Activated CD8-positive, alpha-beta memory T cell treated with anti-CD3 and anti-CD28 coated beads for 1 hour (primary cell): Measurements from ENCODE around the gene CD300E.

ENCODE experiments used
- DNase-seq, 2 donors: peaks; one replicate each; pipeline ENCODE4 v3.0.0-alpha.2; 2020; ENCODE audit warnings: low read depth in 1 of 2; ENCODE audit errors: extremely low read depth in 1 of 2

The CD300E gene

GRCh38 chr17:74569020-74570003 lies 54.2 kb downstream of the CD300E start:
- no peak for DNase-seq

GRCh38 chr17:74568106-74568873 lies 55.2 kb downstream of the CD300E start:
- DNase-seq: no peak

DNA sequence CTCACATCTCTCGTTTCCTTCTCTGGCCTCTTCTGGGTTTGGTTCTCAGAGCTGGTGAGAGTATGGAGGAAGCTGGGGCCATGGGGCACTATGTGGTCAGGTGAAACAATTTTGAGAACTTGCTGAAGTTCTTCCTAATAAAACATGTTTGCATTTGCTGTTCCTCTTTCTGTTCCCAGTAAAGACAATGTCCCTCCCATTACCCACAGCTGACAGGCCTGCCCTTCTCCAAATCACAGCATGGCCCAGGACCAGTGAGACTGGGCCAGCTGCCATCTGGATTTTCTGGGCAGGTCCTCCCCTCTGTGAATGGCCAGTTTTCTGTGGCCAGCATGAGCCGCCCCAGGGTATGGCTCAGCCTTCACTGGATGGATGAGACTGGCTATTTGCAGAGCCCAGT lies 56.1 kb downstream of the CD300E start, which contains the start of gene CD300H:
Gene CD300H, minus strand, starts transcription at position 113 of the 400 bp plus-strand sequence.
- no peak for DNase-seq

DNA sequence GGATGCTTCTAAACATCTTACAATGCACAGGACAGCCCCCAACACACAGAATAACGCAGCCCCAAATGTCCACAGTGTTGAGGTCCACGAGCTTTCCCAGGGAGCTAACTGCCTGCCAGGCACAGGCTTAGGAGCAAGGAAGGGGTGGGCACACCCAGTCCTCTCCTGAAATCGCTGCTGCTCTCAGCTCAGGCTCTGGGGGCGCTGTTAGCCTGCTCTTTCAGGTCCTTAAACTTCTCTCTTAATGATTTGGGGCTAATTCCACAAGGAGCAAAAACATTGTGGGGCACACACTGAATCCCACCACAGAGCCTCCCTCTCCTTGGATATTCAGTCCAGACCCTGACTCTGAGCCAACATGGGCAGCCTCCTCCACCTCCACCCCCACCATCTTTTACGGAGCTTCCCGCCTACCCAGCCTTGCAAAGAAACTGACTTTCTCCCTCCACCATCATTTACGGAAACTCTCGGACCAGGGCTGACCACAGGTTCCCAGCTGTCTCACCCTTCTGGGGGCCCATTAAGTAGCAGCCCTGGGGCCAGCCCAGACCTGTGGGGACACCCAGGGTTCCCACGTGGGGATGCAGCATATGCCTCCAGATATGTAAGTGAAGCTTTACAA lies 57.3 kb downstream of the CD300E start:
- DNase-seq: no peak

- DNase-seq: no peak
Observed at GRCh38 chr17:74565126-74565525, 58.4 kb downstream of the CD300E start.

- DNase-seq: no peak
Observed at GRCh38 chr17:74563358-74563757, 60.2 kb downstream of the CD300E start.

- no peak for DNase-seq
Observed at GRCh38 chr17:74561586-74561985, 62.0 kb downstream of the CD300E start.
